Hematopoietic multipotent progenitor cell treated with erythropoietin and hydrocortisone succinate and interleukin-3 and kit ligand, for 15 days (in vitro differentiated cells): ENCODE measurements around the gene KMT2D.

Experiments used
- DNase-seq: peaks from one replicate; pipeline ENCODE4 v3.0.0-alpha.2; 2015; ENCODE audit warnings: low spot score

The KMT2D gene

DNA sequence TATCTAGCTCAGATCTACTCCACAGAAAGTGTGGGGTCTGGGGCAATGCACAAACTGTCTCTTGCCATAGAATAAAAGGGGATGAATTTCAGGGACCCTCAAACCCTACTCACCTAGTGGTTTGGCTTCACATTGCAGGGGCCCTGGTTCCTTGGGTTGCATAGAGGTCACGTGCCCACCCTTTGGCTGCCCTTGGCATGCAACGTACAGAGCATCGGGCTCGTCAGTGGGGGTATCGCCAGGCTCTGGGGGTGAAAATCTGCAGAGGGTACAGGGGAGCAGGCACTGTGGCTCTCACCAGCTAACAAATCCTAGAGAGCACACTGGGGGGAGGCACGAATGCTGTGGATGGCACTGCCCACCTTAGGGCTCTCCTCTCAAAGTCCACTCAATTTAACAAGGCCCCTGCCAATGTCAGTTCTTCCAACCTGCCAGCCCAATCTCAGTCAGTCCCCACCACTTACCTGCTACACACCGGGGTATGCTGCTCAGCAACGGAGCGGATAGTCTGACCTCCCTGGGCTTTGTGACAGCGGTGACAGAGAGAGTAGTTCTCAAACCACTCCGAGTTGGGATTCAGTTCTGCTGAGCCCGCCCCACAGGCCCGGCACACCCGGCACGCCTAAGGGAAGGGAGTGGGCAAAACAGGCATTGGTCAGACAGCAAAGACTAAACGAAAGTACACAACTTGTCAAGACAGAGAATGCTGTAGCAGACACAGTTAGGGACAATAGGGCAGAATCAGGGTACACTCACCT, 8.0 kb downstream of the KMT2D start:
- no peak for DNase-seq

DNA sequence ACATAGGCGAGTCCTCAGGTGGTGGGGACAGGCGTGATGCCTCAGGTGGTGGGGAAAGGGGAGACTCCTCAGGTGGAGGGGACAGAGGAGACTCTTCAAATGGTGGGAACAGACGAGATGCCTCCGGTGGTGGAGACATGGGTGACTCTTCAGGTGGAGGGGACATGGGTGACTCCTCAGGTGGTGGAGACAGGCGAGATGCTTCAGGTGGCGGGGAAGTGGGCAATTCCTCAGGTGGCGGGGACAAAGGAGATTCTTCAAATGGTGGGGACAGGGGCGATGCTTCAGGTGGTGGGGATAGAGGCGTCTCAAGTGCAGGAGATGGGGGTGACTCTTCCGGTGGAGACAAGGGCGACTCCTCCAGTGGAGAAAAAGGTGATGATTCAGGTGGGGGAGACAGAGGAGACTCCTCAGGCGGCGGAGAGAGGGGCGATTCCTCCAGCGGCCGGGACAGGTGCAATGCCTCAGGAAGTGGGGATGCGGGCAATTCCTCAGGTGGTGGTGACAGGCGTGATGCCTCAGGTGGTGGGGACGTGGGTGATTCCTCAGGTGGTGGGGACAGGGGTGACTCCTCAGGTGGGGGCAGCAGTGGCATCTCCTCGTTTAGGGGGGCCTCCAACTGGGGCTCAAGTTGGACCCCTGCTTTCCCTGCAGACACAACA, 8.7 kb downstream of the KMT2D start:
- DNase-seq = no peak

DNA sequence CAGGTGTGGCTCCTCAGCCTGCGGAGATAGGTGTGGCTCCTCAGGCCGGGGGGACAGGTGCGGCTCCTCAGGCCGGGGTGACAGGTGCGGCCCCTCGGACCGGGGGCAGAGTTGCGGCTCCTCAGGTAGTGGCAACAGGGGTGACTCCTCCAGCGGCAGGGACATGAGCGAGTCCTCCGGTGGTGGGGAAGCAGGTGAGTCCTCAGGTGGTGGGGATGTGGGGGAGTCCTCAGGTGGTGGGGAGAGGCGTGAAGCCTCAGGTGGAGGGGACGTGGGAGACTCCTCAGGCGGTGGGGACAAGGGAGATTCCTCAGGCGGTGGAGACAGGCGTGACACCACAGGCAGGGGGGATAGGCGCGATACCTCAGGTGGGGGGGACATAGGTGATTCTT, 9.2 kb downstream of the KMT2D start:
- DNase-seq = no peak

DNA sequence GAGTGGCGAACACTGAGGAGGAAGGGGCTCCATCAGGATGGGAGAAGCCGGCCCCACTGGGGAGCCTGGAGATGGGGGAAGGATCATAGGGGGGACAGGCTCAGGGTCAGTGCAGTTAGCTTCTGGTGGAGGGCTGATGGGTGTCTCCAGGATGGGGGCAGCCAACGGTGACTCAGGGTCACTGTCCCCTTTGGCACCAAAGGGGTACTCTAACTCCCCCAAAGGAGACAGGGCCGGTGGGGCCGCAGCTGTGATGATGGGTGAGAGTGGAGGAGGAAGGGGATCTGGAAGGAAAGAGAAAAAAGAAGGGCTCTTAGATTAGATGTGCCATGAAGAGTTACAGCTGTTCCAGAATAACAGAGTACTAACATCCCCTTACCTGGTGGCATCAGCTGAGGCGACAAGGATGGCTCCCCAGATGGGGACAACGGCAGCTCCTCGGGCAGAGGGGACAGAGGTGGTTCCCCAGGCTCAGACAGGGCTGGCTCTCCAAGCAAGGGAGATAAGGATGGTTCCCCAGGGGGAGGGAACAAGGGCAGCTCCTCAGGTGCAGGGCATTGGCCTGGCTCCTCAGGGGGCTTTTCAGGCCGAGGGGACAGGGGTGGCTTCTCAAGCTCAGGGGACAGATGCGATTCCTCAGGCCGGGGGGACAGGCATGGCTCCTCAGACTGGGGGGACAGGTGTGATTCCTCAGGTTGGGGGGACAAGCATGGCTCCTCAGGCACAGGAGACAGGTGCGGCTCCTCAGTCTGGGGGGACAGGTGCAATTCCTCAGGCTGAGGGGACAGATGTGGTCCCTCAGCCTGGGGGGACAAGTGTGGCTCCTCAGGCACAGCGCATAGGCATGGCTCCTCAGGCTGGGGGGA, 9.9 kb downstream of the KMT2D start:
- DNase-seq = no peak

DNA sequence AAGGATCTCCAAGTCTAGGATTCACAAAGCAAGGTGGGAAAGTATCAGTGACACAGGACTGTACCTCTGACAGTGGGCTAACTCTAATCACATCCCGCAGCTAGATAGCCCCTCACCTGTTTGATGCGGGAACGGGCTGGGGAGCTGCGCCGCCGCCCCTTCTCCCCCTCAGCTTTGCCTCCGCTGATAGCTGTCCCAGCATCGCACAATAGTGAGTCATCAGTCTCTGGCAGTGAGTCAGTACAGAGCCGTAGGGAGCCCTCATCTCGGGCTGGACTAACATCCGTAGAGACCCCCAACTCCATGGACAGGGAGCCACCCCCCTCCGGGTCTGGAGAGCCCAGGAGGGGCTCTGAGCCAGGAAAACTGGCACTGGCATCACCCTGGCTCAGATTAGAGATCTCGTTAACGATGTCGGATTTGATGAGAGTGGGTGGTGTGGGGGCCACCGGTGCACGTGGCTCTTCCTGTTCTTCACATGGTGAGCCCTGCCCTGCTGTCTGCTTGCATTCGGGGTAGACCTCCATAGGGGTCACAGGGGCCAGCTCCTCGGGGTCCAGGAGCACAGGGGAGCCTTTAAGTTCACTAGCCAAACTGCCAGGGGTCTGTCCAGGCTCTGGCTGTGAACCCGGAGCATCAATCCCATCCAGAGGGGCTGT, 10.9 kb downstream of the KMT2D start:
- no peak for DNase-seq

DNA sequence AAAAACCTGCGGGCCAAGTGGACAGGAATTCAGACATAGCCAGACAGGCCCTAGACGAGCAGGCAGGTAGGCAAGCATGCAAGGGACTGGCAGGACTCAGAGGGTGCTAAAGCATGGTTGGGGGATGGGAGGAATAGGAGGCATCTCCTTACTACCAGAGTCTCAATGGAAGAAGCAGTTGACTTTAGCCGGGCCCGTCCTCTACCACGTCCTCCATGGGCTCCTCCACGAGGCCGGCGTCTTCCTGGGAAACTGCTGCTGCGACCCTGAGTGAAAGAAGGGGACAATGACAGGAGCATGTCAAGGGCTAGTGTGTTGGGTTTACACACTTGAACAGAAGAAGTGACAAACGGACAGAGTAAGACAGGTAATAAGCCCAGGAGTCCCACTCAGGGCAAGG, 11.6 kb downstream of the KMT2D start:
- DNase-seq = no peak

DNA sequence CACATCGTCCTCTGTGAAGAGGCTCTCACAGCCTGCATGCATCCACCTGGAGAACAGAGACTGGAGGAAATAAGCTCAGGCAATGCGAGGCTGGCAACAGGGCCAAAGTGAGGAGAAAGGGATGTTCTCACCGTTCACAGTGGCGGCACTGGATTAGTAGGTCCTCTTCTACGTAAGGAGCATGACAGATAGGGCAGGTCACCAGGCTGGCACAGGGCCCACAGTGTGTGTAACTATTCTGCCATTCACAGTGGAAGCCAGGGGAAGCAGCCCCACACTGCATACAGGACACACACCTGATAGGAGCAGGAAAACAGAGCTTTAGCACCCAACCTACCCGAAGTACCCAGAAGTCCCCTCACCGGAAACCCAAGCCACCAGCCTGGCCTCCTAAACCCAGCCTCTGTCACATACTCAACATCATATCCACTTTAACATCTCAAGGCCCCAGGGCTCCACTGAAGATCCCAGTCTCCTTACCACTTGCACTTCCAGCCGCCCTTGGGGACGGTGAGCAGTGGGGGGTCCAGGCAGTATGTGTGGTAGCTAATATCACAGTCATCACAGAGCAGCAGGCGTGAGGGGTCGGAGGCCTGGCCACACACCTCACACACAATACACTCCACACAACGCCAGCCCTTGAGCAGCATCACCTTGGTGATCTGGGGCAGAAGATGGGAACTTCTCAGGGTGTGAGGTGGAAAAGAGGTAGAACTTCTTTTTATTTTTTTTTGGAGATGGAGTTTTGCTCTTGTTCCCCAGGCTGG, 14.3 kb downstream of the KMT2D start:
- no peak for DNase-seq

DNA sequence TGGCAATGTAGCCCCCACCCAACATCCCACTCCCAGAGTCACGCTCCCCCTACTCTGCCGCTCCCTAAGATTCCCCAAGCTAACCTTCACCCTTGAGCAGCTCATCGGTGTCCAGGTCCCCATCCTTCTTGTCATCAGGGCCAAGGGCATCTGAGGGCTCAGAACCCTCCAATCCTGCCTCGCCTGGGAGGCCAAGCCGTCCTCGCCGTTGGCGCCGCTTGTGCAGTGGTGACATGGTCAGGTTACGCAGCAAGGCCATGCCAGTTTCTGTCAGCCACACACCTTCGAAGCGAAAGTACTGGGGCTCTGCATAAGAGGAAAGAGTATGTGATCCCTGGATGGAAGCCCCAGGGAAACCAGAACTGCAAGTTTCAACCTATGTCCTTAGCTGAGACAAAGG, 15.9 kb downstream of the KMT2D start:
- DNase-seq = no peak

DNA sequence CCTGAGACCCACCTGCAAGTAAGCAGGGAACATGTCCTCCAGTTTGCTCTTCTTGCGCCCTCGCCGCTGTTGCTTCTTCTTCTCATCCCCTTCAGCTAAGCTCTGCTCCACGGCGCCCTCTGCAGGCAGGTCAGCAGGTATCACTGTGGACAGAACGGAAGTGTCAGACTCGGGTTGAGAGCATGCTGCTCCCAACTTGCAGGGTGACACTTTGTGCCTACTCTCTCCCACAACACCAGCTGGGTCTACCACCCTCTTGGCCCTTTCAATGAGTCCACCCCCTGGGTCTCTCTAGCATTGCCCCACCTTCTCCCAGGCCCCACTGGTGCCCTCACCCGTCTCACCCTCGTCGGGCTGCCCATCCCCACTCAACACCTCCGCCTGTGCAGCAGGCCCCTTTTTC, 16.7 kb downstream of the KMT2D start:
- peak; percentile 76 for DNase-seq

DNA sequence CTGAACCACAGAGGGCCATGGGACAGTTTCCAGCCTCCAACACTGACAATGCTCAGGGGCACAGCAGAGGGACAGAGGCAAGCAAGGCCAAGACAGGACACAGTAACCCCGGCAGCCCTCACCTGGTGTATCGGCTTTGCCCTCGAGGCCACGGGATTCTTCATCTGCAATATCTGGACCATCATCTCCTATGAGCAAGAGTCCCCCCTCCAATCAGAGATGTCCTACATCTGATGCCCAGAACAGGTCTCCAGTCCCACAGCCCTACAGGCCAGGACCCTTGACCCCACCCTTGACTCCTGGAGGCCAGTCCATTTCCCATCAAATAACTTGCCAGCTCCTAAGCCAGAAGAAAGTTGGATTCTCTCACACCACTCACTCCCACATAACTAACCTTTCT, 17.4 kb downstream of the KMT2D start:
- DNase-seq = no peak

DNA sequence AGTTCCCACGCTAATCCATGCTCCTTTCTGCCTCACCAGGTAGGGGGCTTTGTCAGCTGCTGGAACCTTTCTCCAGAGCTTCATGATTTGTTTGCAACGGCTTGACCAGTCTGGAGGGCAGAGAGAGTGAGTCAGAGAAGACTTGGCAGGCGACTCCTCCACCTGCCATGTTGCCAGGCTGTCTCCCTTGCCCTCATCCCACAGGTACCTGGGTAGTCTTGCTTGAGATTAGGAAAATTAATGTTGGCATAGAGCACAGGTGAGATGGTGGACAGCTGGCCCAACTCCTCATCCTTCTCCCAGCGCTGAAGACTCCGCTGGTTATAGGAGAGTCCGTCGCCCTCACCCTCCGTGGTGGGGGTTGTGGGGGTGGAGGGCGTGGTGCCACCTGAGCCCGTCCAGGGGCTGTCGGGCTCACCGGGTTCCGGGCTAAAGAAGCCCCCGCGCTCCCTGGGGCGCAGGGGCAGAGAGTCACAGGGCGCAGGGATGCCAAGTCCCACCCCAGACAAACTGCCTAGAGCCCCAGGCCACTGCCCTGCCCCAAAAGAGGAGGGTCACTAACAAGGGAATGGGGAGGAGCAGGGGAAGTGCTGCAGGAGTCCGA, 18.6 kb downstream of the KMT2D start:
- DNase-seq = no peak

DNA sequence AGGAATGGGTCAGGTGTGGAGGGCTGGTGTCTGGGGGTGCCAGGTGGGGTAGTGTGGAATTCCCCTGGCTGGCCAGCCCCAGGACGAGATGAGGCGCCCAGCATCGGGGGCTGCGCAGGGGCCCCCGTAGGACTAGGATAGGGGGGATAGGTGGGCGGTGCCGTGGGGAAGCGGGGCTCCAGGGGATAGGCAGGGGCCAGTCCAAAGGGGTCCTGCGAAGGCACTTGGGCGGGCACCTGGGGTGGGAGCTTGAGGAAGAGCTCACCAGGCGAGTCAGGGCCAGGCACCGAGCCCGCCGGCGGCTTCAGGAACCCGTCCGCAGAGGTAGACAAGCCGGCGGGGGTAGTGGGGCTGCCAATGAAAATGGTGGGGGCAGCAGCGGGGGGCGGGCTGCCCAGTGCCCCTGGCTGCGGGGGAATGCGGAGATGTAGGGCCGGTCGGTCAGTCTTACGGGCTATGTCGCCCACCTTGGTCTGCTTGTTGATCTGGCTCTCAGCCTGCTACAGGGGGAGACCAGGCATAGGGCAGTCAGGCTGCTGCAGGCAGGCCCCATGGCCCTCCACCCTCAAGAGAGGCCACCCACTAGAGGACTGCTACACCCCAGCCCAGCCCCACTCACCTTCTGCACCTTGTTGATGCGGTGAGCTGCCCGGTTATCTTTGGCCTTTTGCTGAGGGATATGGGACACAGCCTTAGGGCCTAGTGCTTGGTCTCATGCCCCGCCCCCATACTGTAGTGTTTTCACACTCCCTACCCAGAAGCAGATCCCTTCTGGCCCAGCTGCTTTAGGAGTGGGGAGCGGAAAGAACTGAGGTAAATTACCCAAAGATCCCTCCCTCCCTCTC, 19.3 kb downstream of the KMT2D start:
- DNase-seq = no peak

DNA sequence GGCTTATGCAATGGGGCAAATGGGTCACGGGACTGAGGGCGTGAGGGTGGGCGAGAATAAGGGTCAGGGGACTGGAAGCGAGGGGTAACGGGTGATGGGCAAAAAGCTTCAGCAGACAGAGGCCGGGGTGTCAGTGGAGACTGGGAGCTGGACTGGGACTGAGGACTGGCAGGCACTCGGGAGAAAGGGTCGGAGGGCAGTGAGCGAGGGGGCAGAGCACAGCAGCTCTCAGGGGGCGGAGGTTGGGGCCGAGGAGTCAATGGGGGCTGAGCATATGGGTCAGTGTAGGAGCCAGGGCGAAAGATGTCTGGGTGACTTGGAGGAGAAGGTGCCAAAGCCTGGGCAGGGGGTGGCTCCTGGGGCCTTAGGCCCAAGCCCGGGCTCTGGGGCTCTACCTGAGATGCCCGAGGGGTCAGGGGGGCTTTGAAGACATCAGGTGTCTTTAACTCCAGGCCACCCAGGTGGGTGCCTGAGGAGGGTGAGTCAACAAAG, 20.2 kb downstream of the KMT2D start:
- DNase-seq = no peak

DNA sequence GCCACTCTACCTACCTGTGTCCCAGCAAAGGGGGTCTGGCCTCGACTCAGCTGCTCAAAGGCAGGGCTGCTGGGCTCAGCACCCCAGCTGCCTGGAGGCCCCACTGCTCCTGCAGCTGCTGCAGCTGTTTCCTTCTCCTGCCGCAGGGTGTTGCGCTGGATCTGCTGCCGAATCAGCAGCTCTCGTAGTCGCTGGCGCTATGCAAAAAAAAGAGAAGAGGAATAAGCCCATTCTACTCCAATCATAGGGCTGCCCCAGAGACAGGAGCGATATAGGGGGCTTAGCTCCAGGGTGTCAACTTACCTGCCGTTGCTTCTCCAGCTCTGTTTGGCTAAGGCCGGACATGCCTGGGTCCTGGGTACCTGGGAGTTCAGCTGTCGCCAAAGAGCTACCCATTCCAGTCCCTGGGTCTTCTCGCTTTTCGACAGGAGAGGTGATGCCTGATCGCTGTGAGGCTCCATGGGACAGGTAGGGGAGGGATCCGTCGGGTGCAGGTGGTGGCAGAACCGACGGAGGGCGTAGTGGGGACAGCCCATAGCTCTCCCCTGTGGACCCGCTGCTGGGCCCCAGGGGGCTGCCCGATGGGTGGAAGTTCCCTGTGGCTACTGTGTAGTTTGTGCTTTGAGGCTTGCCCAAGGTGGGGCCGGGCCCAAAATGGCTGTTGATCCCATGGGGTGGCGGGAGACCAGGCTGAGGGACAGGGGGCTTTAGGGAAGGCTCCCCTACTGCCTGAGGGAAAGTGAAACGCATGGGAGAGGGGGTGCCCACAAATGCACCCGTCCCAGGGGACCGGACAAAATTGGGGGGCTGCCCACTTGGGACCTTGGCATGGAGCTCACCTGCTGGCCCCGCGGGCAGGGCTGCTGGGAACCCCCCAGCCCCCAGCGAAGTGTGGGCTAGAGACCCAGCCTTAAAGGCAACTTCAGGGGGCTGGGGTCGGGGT, 20.9 kb downstream of the KMT2D start:
- no peak for DNase-seq

DNA sequence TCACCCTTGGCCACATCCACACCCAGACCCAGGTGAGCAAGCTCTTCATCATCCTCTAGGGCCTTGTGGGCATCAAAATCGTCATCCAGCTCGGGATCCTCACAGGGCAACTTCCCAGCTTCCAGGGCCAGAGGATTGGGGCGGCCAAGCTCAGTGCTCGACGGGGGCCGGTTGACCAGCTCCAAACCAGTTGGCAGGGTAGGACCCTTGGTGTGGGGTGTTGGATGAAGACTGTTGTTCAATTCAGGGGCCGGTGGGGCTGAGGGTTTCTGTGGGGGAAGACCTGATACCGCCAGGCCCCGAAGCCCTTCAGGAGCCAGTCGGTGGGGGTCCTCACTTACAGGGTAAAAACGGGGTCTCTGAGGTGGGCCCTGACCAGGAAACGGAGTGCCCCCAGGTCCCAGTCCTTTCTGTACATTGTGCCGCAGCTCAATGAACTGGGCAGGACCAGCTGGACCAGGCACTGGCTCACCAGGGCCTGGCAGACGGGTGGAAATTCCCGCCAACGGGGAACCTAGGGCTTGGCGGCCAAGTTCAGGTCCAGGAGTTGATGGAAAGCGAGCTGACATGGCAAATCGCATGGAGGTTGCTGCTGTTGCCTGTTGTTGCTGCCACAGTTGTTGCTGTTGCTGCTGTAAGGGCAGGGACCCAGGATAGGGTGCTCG, 22.2 kb downstream of the KMT2D start:
- DNase-seq = no peak

DNA sequence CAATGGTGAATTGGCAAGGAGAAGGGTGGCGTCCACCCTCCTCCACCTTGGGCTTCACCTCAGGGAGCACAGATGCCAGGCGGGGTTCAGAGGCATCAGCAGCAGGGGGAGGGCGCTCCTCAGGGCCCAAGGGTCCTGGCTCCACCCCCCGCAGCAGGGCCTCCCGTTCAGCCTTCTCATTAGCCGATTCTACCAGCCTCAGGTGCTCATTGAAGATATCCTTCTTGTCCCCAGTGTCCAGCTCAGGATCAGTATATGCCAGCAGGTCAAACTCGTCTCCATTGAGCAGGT, 22.7 kb downstream of the KMT2D start:
- no peak for DNase-seq

DNA sequence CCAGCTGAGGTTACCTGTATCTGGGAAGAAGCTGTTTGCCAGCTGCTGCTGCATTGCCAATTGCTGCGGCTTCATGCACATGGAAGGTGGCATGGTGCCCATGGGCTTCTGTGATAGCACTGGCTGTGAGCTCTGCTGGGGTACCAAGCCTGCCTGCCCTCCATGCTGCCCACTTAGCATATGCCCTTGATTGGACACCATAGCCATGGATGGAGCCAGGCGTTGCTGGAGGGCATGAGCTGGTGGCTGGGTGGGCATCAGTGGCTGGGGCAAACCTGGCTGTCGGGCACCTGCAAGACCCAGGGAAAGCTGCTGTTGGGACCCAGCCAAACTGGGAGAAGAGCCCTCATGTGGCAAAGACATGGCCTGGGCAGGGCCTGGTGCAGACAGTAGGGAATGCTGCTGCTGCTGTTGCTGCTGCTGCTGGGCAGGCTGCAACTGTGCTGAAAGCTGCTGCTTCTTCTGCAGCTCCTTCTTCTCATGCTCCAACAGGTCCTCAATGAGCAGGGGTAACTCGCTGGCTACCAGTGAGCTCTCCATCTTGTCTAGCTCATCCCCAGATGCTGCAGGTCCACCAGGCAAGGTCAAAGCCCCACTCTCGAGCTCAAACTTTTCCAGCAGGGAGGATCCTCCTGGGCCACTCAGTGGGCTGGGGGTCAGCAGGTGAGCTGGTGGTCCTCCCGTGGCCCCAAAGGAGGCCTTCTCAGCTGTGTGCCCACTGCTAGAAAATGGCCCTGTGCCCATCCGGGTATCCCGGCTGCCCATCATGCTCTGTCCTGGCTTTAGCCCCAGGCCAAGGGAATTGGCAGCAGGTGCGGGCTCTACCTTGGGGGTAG, 23.3 kb downstream of the KMT2D start:
- no peak for DNase-seq

DNA sequence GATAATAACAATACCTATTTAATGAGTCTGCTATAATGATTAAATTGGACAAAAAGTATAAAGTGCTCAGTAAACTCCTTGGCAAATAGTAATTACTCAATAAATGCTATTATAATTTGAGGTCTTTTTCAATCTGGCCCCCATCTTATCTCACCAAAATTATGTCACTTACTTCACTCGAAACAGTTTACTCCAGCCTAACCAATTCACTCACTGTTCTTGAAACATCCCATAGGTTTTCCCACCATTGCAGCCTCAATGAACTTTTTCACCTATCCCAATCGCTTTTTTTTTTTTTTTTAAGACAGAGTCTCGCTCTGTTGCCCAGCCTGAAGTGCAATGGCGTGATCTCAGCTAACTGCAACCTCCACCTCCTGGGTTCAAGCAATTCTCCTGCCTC, 24.6 kb downstream of the KMT2D start:
- no peak for DNase-seq
